CD4-positive, alpha-beta T cell treated with Interferon alpha-2 for 1 hour (primary cell): Measurements from ENCODE around the gene MYO7A.

Experiments used
- DNase-seq, 2 donors: peaks; one replicate each; pipeline ENCODE4 v3.0.0-alpha.2; 2020 to 2022

The MYO7A gene

DNA sequence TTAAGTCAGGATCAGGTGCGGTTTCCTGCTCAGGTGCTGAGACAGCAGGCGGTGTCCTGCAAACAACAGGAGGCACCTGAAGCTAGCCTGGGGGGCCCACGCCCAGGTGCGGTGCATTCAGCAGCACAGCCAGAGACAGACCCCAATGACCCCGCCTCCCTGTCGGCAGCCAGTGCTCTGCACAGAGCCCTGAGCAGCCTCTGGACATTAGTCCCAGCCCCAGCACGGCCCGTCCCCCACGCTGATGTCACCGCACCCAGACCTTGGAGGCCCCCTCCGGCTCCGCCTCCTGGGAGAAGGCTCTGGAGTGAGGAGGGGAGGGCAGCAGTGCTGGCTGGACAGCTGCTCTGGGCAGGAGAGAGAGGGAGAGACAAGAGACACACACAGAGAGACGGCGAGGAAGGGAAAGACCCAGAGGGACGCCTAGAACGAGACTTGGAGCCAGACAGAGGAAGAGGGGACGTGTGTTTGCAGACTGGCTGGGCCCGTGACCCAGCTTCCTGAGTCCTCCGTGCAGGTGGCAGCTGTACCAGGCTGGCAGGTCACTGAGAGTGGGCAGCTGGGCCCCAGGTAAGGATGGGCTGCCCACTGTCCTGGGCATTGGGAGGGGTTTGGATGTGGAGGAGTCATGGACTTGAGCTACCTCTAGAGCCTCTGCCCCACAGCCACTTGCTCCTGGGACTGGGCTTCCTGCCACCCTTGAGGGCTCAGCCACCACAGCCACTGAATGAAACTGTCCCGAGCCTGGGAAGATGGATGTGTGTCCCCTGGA lies at the start of gene MYO7A:
MYO7A (plus strand) TSS at position 327 of the 772 bp plus-strand sequence. CDS start 2,389 bp downstream, outside the sequence.
- no peak for DNase-seq

DNA sequence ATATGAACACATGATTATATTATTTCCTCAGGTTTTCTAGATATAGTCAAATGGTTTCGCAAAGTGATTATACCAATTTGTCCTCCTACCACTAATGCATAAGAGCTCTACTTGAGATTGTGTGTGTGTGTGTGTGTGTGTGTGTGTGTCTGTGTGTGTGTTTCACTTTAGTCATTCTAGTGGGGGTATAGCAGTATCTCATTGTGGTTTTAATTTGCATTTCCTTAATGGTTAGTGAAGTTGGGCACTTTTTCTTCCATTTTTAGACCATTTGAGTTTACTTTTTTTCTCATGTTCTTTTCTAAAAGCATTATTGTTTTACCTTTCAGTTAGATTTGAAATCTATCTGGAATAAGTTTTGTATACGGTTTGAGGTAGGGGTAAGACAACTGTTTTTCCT lies 48.4 kb upstream of the MYO7A start:
- DNase-seq, result no peak

DNA sequence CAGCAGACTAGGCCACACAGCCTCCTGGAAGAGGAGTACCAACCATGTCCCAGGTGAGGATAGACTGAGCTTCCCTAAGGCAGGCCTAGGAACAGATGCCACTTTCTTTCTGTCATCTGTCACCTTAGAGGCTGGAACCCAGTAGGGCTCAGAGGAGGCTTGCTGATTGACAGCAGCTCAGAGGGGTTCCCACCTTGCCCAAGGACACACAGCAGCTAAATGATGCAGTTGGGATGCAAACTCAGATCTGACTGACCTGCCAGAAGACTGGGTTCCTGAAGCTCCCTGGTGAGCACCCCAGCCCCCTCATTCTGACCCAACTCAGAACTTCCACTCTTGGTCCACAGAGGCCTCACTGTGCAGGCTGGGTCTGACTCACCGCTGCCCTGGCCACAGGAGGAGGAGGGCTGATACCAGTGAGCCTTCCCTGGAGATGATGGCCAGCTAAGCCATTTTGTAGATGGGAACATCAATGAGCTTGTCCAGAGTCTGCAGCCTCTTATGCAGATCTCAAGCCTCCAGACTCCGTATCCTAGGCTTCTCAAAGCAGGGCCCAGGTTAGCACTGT lies 47.3 kb upstream of the MYO7A start:
- DNase-seq, result no peak

DNA sequence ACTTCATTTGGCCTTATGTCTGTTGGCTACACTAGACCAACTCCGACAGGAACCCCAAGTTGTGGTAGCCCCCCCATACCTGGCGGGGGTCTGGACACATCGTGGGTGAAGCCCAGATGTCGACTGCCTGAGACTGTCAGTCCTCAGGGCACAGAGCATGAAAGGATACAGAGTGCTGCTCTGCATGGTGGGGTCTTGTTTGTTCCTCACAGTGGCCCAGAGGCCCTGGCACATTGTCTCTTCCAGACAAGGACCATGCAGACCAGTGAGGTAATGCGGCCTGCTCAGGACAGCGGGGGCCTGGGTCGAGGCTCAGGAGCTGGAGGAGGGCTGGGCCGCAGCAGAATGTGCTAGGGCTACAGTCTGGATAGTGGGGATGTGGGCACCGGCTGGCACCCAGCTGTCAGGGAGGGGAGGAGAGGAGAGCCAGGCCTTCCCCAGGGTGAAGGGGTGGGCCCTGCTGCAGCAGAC lies 46.6 kb upstream of the MYO7A start:
- no peak for DNase-seq

DNA sequence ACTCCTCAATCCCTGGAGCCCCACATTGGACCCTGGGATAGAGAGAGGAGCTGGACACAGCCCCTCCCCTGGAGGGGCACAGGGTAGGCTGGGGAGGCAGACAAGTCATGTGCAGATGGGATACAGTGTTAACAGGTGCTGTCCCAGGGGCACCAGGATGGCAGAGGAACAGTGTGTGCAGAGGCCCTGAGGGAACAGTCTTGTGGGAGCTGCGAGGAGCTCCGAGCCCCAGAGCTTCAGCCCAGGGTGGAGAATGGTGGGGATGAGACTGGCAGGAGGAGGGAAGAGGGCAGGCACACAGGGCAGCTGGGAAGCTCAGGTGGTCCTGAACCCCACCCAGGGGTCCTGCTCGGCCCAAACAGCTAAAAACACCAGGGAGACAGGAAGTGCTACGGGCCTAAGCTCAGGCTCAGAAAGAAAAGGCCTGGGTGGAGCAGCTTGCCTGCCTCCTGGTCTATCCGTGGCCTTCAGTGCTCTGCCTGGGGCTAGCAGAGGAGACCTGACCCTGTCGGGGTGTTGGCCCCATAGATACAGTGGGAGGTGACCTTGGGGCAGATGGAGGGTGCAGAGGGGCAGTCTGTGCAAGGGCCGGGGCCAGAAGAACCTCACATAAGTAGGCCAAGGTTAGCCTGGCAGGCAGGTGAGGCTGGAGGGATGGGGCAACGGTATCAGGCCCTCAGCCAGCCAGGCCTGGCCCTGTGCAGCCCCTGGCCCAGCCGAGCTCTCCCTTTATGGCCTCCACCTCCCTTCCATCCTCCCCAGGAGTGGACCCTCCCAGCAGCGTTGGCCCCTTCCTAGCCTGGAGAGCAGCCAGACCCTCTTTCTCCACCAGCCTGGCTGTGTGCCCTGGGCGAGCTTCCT lies 45.8 kb upstream of the MYO7A start:
- DNase-seq, result no peak

DNA sequence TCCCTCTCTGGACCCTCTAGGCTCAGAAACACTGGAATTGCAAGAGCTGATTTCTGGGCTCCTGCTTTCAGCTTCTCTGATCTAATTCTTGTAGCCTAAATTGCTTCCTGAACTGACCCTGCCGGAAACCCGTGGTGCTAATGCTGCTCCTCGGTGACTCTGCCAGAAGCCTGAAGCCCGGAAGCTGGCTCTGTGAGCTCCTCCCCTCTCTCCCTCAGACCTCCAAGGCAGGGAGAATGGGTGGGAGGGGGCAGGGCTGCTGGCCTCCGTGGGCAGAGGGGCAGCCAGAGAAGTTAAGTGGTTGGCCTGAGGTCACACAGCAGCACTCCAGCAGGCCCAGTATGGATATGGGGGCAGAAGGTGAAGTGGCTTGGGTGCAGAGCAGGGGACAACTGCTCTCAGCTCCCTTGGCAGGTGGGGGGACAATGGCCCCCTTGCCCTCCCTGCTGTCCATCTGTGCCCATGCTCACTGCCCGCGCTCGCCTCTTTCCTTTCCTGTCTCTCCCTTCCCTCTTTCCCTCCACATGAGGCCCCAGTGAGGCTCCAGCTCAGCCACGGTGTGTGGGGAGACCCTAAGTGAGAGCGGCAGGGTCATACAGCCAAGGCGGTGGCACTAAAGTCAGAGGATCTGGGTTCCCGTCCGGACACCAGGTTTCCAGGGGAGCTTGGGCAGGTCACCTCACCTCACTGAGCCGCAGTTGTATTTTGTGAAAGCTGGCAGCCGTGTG lies 45.0 kb upstream of the MYO7A start:
- DNase-seq, result peak; percentile 42 to 48

DNA sequence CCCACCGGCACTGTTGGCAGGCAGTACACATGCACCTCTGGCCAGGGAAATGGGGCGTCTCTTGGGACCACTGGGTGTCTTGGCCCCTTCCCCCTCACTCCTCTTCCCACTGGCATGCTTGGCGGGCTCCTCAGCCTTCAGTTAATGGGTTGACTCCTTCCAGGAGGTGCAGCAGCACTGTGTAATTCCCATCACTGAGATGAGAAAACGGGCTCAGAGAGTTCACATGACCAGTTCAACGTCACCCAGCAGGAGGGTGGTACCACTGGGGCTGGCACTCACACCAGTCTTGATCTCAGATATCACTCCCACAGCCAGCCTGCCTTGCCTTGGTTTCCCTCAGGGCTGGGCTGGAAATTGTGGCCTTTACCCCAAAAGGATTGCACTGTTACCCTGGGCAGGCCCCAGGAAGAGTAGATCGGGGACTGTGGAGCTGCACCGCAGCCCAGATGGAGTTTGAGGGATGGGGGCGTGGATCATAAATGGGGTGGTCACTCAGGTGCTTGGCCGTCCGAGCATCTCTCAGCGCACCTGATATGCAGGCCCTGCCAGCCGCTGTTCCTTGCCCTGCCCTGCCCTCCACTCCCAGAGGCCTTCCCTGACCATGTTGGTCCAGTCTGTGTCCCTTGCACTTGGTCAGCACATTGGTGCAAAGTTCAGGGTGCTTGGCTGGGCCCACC lies 44.3 kb upstream of the MYO7A start:
- DNase-seq, result no peak

DNA sequence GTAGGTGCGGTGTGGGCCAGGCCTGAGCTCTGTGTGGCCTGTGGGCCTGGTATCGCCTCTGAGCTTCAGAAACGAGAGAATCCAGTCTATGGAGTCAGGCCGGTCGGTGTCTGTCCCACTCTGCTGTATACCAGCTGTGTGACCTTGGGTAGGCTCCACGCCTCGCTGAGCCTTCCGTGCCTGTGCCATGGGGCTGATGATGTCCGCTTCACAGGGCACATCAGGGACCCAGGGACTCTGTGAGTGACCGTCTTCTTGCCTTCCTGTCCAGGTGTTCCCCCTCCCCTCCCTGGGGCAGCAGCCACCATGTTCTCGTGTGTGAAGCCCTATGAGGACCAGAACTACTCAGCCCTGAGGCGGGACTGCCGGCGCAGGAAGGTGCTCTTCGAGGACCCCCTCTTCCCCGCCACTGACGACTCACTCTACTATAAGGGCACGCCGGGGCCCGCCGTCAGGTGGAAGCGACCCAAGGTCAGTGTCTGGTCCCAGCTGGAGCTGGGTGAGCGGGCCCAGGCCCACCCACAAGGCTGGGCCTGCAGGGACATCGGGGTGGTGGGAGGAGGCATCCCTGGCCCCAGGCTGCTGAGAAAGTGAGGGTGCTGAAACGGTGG lies 43.4 kb upstream of the MYO7A start:
- DNase-seq, result no peak

DNA sequence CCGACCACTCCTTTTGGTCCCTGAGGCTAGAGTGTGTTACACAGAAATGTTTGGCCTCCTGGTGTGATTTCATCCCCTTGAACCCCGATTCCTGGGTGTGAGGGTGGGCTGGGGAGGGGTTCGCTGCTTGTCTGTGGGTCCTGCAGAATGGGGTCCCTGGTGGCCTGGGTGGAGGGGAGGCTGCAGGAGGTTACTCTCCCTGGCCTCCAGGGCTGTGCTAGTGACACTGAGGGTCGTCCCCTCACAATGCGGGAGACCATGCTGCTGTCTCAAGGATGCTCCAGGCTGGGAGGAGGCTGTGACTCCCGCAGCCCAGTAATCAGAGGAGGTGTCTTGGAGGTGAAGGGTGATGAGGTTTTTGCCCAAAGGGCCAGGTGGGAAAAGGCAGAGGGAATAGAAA lies 42.4 kb upstream of the MYO7A start:
- no peak for DNase-seq

DNA sequence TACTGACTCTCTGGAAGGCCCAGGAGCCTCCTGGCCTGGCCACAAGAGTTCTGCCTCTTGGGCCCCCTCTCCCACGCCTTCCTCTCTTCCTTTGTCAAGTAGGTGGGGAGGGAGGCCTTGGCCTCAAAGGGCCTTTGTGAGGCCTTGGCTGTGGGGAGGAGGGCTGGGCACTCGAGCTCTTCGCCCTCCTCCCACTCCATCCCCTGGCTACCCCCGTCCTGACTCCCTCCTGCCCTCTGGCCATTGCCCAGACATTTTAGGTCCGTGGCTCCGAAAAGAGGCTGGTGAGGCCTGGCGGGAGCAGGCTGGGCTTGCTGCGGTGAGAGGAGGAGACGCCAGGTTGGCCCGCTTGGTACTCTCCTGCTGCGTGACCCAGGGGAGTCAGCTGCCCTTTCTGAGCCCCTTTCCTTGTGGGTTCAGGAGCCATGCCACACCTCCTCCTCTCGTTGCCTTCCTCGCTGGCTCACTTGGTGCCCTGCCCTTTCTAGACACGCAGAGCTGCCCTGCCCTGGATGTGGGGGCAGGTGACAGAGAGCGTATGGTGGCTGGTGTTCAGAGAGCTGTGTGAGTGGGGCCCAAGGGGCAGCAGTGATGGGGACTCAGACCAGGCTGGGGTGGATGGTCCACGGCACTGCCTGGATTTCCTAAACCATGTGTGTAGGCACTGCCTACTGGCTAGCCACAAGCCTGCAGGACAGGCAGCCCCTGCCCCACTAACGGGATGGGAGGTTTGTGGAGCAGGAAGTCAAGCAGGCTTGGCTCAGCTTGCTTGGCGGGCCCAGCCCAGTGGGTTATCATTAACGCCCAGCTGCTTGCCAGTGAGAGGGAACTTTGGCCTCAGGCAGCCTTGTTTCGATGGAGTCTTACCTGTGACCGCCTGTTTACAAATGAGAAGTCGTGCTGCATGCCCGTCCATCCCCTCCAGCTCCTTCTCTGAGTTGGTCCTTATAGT lies 41.2 kb upstream of the MYO7A start:
- no peak for DNase-seq

DNA sequence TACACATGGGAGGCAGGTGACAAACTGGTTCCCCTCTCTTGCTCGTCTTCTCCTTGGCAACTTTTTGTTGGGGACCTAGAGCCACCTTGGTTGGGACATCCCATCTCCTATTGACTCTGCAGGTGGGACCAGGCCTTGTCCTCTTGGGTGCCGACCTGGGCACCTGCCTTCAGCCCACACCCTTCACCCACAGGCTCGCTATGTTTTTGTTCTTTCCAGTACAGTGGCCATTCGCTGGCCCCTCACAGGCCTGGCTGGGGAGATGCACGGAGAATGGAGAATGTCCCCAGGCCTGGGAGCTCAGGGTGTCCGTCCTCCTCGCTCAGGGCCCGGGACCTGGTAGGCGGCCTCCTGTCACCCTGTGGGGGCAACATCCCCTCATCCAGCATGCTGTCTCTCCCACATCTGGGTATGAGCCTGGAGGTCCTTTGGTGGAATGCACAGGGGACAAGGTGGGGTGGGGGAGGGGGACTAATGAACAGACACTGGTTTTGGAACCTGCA lies 40.3 kb upstream of the MYO7A start:
- DNase-seq, result no peak

DNA sequence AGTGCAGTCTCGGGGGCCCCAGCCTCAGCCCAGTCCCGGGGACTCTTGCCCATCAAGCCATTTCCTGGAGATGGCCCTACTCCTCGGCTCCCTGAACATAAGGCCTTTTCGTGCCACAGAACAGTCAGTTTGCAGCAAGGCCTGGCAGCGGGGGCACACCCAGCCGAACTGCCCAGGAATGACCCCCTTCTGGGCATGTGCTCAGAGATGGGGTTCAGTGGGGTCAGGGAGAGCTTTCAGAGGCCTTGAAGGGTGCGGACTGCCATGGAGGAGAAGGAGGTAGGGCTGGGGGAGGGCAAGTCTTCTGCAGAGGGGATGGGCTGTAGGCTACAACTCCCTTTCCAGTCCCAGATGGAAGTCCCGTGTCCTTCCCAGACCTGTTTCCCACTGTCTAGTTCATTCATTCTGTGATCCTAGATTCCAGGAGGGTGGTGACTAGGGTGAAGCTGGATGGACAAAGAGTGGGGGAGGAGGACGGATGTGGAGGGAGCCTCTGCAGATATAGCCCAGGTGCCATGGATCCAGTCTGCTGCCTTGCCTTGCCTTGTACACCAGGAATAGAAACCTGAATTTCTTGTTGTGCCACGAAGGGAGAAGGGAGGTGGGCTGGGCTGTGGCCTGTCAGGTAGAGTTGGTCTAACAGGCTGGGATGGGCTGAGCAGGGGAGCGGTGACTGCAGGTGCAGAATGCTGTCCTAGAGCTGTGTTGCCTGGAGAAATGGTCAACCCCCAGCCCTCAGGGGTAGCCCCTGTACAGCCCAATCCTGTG lies 39.6 kb upstream of the MYO7A start:
- DNase-seq, result no peak

DNA sequence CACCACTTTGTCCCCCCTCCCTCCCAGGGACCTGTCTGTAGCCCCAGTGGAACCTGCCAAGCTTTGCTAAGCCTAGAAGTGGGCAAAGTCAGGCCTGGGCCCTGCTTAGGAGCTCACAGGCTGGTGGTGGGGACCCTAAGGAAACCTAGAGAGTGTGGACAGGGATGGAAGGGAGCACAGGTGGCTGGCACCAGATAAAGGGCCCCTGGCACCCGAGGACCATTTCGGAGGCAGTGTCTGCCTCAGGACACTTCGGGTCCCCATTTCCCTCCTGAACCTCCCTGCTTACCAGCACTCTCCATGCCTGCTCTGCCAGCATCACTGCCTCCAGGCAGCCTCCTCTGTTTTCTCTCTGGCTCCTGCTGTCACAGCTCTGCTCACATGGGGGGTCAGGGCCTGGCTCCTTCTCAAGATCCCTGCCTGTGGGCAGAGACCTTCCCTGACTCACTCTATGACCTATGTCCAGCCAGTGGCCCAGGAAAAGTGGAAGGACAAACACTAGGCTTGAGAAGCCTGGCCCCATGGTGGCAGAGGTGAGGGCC lies 39.0 kb upstream of the MYO7A start:
- DNase-seq, result no peak

DNA sequence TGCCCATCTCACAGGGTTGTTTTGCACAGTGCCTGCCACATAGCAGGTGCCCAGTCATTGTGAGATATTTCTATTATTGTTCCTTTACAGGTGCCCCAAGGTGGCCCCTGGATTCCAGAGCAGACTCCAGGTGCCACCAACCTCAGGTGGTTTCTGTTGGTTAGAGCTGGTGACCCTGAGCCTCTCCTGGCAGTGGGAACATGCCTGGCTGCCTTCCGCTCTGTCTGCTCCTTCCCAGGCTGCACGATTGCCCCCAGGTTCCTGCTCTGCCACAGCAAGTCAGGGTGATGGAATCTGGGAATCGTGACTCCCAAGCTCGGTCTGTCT lies 38.0 kb upstream of the MYO7A start:
- DNase-seq, result no peak

DNA sequence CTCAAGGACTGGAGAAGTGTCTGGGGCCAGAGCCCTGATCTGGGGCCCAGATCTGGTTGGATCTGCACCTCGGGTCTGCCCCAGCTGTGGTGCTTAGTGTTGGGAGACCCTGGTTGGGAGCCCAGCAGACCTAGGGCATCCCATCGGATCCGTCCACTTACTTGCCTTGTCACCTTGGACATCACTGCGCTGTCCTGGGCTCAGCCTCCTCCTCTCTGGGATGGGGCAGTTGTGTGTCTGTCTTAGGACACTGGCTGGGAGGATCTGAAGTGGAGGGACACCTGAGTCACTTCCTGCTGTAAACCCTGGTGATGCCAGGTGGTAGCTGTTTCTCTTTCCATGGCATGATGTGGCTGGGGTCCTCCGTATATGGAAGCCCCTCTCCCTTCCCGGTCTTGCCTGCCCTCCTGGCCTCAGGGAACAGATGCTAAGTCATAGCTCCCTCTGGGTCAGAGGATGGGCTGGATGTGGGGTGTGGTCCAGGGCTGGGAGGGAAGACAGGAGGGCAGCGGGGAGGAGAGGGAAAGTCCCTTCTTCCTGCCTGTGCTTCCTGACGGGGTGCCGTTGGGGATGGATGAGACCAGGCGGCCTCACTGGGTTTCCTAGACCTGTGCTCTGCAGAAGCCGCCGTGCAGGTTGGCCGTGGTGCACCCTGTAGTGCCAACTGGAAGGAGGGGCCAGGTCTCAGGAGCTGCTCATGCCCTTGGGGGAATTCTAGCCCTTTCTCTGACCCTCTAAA lies 37.5 kb upstream of the MYO7A start:
- DNase-seq, result no peak

DNA sequence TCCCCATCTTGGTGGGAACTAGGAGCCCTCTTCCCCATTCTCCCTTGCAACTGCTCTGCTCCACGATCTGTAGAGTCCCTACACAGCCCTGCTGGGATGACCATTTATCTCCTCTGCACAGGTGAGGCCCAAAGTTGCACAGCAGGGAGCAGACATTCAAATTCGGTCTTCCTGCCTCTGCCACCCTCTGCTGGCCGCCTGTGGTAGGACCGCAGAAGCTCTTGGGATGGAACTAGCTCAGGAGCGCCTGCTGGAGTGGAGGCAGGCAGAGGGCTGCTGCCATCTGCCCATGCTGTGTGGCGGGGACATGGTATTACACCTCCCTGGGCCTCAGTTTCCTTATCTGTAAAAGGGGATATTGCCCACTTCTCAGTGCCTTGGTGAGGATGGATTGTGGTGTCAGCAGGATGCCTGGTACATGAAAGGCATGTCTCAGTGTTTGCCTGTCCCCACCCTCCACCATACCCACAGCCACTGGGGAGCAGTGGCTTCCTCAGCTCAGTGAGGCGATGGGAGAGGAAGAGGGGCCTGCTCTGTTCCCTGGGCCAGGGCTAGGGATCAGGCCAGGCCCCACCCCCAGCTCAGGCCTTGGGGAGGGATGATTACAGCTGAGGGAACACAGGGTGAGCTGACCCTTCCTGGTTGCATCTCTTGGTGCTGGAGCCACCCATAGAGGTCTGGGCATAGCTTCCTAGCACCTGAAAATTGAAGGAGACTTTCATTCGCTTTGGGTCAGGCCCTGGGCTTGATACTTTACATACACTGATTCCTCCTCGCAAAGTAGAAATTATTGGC lies 36.7 kb upstream of the MYO7A start:
- DNase-seq, result peak; percentile 76 to 82

DNA sequence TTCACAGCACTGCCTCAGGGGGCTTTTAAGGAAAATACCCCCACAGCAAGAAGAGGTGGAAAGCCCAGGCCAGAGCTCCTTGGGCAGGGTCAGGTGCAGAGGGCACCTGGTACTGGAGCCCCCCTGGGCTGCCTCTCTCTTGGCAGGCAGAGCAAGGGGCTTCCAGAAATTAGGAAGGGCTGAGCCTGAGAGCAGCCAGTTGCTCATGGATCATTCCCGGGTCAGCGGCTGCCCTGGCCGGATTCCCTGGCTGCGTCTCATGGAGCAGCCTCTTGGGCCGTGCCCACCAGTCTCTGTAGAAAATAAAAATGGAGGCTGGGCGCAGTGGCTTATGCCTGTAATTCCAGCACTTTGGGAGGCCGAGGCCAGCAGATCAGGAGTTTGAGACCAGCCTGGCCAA lies 35.7 kb upstream of the MYO7A start:
- DNase-seq, result no peak
